K562 (cell line): ENCODE data around the gene PDCD6IP. TPM values are rescaled to one million over a fixed set of nuclear protein-coding genes. Genes with fewer than 3 reads are reported as not detected.

Source experiments
- BRF1 ChIP-seq: IDR thresholded peaks from 3 replicates; pipeline ENCODE4 v1.6.1; 2011; ENCODE audit warnings: borderline replicate concordance, mild to moderate bottlenecking; ENCODE audit not compliant: insufficient read length; ENCODE audit errors: extremely low read depth
- EP300 ChIP-seq: IDR thresholded peaks from 2 replicates; pipeline ENCODE4 v1.6.1; 2012; ENCODE audit warnings: low read length, improper control_type of control experiment
- ETS2 ChIP-seq: IDR thresholded peaks from 2 replicates; pipeline ENCODE4 v1.6.1; 2016; ENCODE audit warnings: borderline replicate concordance, missing genetic modification characterization, mild to moderate bottlenecking, moderate library complexity, missing compliant biosample characterization; ENCODE audit not compliant: poor library complexity, severe bottlenecking
- HDAC2 ChIP-seq: fragments of 450-650 bp; IDR thresholded peaks from 2 replicates; pipeline ENCODE4 v1.6.1; 2016; ENCODE audit warnings: mild to moderate bottlenecking
- MCM3 ChIP-seq: fragments of 450-650 bp; IDR thresholded peaks from 2 replicates; pipeline ENCODE4 v1.6.1; 2016
- MTA1 ChIP-seq: fragments of 450-650 bp; IDR thresholded peaks from 2 replicates; pipeline ENCODE4 v1.6.1; 2017; ENCODE audit warnings: borderline replicate concordance
- SMC3 ChIP-seq: conservative IDR thresholded peaks from 2 replicates; pipeline ENCODE4 v1.6.1; 2011; ENCODE audit warnings: low read depth, low read length, improper control_type of control experiment; ENCODE audit not compliant: insufficient read depth
- ZNF165 ChIP-seq: fragments of 250-450 bp; sonication (Bioruptor Pico); IDR thresholded peaks from 2 replicates; pipeline ENCODE4 v1.4.0; 2020; ENCODE audit warnings: borderline replicate concordance
- ZNF263 ChIP-seq: sonication (generic); formaldehyde crosslinking; IDR thresholded peaks from 2 replicates; pipeline ENCODE4 v1.8.0; 2022; ENCODE audit warnings: mild to moderate bottlenecking, missing genetic modification reagents, borderline replicate concordance
- ZNF764 ChIP-seq: fragments of 250-450 bp; sonication (Bioruptor Pico); IDR thresholded peaks from 2 replicates; pipeline ENCODE4 v1.4.0; 2020; ENCODE audit warnings: low read depth, mild to moderate bottlenecking, moderate library complexity
- polyA plus RNA-seq, 8 experiments: library from polyadenylated mRNA; depleted of rRNA in 4 of 8; stranded (reverse) in 5 of 8; unstranded in 3 of 8; fragments of >200 nt; fragmentation: Nextera tagmentation in 2 of 8; fragmentation: Illumina TruSeq in 1 of 8; extraction: Ambion mirVana in 2 of 8; extraction: Trizol in 1 of 8; gene quantifications; 2 replicates each; pipeline versions ENCODE4 v1.2.1 to v1.2.3, GENCODE V29; 2011 to 2014; ENCODE audit warnings: inconsistent platforms in 1 of 8, missing spikeins in 1 of 8
- total RNA-seq, 7 experiments: library from RNA; depleted of rRNA in 6 of 7; stranded (reverse); fragments of >200 nt in 6 of 7; fragmentation: Illumina TruSeq in 2 of 7; extraction: Trizol in 2 of 7; gene quantifications; 2 replicates each; pipeline versions ENCODE4 v1.2.1 to v1.2.3, GENCODE V29; 2011 to 2021; ENCODE audit warnings: low replicate concordance in 1 of 7
- TF ChIP-seq, protein P1 (sequence below): fragments of 450-650 bp; IDR thresholded peaks from 2 replicates; pipeline ENCODE4 v1.6.1; 2014; ENCODE audit warnings: low read depth, mild to moderate bottlenecking, moderate library complexity, borderline replicate concordance
- TF ChIP-seq, protein P2 (sequence below): fragments of 450-650 bp; IDR thresholded peaks from 2 replicates; pipeline ENCODE4 v1.6.1; 2016; ENCODE audit warnings: missing biosample characterization, missing genetic modification characterization
- TF ChIP-seq, protein P3 (sequence below), 2 experiments: fragments of 450-650 bp in 1 of 2; sonication (generic) in 1 of 2; formaldehyde crosslinking in 1 of 2; IDR thresholded peaks; 2 replicates each; pipeline versions ENCODE4 v1.7.1 to v1.9.0; 2016 to 2022; ENCODE audit warnings: inconsistent platforms in 1 of 2, mild to moderate bottlenecking in 1 of 2, missing genetic modification reagents in 1 of 2

The PDCD6IP gene
- total and polyA plus RNA-seq, 9 of the 15 experiments (the other 6 are each of a cell fraction or from before 2014, with no cell fraction given), result 40.2 to 302 (median 122) TPM

DNA sequence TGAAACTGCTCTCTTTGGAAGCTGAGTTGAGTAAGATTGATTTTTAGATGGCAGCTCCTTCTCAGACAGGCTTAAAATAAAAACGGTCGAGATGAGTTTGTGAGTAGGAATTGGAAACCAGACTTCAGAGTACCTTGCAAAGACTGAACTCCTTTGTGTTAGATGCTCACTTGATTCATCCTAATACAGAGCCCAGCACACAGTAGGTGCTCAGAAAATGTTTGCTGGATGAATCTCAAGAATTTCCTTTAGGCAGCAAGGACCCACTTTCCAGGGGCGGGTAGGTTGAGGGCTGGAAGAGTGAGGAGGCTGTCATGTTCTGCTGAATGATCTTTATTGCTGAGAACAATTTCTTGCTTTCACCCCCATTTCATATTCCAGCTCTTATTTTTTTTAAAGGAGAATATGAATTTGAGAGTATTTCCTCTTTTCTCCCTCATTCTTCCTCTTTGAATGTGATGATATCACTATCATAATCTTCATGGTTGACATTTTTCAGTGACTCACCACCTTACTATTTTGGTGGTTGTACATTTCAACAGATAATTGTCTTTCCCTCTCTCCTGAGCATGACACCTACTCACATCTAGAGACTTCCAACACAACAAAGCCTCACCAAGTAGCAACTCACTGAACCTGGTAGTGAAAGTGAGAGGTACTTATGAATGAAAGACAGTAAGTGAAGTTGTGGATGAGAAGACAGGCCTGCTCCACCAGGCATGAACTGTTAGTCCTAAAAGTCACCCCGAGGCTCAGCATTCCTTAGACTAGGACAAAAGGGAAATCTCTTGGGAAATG, 113.3 kb downstream of the PDCD6IP start (continued):
- TF ChIP-seq, protein P1, sequence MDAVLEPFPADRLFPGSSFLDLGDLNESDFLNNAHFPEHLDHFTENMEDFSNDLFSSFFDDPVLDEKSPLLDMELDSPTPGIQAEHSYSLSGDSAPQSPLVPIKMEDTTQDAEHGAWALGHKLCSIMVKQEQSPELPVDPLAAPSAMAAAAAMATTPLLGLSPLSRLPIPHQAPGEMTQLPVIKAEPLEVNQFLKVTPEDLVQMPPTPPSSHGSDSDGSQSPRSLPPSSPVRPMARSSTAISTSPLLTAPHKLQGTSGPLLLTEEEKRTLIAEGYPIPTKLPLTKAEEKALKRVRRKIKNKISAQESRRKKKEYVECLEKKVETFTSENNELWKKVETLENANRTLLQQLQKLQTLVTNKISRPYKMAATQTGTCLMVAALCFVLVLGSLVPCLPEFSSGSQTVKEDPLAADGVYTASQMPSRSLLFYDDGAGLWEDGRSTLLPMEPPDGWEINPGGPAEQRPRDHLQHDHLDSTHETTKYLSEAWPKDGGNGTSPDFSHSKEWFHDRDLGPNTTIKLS, result no peak
- TF ChIP-seq ZNF263 (no peak), SMC3 (no peak), ETS2 (tag) (no peak), EP300 (peak; percentile 80), HDAC2 (peak; percentile 72; the same call in 1 of the 2 replicates), ZNF764 (CRISPR knock-in tag) (no peak), ZNF165 (CRISPR knock-in tag) (no peak), BRF1 (no peak), MTA1 (peak; percentile 91), MCM3 (no peak)
- TF ChIP-seq, protein P2, sequence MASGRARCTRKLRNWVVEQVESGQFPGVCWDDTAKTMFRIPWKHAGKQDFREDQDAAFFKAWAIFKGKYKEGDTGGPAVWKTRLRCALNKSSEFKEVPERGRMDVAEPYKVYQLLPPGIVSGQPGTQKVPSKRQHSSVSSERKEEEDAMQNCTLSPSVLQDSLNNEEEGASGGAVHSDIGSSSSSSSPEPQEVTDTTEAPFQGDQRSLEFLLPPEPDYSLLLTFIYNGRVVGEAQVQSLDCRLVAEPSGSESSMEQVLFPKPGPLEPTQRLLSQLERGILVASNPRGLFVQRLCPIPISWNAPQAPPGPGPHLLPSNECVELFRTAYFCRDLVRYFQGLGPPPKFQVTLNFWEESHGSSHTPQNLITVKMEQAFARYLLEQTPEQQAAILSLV (tag), result no peak
- TF ChIP-seq, protein P3, sequence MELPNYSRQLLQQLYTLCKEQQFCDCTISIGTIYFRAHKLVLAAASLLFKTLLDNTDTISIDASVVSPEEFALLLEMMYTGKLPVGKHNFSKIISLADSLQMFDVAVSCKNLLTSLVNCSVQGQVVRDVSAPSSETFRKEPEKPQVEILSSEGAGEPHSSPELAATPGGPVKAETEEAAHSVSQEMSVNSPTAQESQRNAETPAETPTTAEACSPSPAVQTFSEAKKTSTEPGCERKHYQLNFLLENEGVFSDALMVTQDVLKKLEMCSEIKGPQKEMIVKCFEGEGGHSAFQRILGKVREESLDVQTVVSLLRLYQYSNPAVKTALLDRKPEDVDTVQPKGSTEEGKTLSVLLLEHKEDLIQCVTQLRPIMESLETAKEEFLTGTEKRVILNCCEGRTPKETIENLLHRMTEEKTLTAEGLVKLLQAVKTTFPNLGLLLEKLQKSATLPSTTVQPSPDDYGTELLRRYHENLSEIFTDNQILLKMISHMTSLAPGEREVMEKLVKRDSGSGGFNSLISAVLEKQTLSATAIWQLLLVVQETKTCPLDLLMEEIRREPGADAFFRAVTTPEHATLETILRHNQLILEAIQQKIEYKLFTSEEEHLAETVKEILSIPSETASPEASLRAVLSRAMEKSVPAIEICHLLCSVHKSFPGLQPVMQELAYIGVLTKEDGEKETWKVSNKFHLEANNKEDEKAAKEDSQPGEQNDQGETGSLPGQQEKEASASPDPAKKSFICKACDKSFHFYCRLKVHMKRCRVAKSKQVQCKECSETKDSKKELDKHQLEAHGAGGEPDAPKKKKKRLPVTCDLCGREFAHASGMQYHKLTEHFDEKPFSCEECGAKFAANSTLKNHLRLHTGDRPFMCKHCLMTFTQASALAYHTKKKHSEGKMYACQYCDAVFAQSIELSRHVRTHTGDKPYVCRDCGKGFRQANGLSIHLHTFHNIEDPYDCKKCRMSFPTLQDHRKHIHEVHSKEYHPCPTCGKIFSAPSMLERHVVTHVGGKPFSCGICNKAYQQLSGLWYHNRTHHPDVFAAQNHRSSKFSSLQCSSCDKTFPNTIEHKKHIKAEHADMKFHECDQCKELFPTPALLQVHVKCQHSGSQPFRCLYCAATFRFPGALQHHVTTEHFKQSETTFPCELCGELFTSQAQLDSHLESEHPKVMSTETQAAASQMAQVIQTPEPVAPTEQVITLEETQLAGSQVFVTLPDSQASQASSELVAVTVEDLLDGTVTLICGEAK (IDR thresholded peaks at IDR 0.05), result no peak
- TF ChIP-seq, protein P3 (CRISPR knock-in tag; IDR thresholded peaks at IDR 0.05), result no peak
